Breast epithelium (tissue), 4 donors: ENCODE measurements around the gene CAPZA1. TPM values are rescaled to one million over a fixed set of nuclear protein-coding genes. Genes with fewer than 3 reads are reported as not detected.
"Not testable (repeated sequence)": the region's sequence is repeated elsewhere in the genome, so short reads cannot be mapped to it uniquely, and the experiment has no call there.

Experiments used
- DNase-seq, 2 donors: peaks; one replicate each; pipeline ENCODE4 v3.0.0-alpha.2; 2019; ENCODE audit warnings: low spot score in 2 of 2
- H3K27ac ChIP-seq, 2 donors: fragments of 200-600 bp; sonication (generic) in 1 of 2; one replicate each; pipeline ENCODE4 v1.5.1; 2016 to 2019; ENCODE audit warnings: mild to moderate bottlenecking in 1 of 2
- H3K27me3 ChIP-seq, 2 donors: fragments of 200-600 bp; sonication (generic) in 1 of 2; one replicate each; pipeline versions ENCODE4 v1.5.1 to v1.6.0; 2017 to 2019; ENCODE audit warnings: control low read depth in 1 of 2, mild to moderate bottlenecking in 1 of 2
- H3K36me3 ChIP-seq: fragments of 200-600 bp; one replicate; pipeline ENCODE4 v1.5.1; 2019
- H3K4me1 ChIP-seq, 2 donors: fragments of 200-600 bp; sonication (generic); one replicate each; pipeline ENCODE4 v1.5.1; 2016 to 2019; ENCODE audit warnings: control low read depth in 1 of 2
- H3K4me3 ChIP-seq, 3 donors: fragments of 200-600 bp; sonication (generic); 1 replicate in 2 of 3; 2 replicates in 1 of 3; pipeline ENCODE4 v1.5.1; 2016 to 2019; ENCODE audit warnings: mild to moderate bottlenecking in 3 of 3, moderate library complexity in 2 of 3
- H3K9me3 ChIP-seq, 2 donors: fragments of 200-600 bp; sonication (generic) in 1 of 2; one replicate each; pipeline ENCODE4 v1.5.1; 2016 to 2019; ENCODE audit warnings: control low read depth in 1 of 2
- POLR2A ChIP-seq: fragments of 450-650 bp; IDR thresholded peaks from one replicate; pipeline ENCODE4 v1.6.1; 2016; ENCODE audit warnings: antibody characterized with exemption, mild to moderate bottlenecking, moderate library complexity
- POLR2AphosphoS5 ChIP-seq, 3 donors: sonication (generic); formaldehyde crosslinking; IDR thresholded peaks; one replicate each; pipeline ENCODE4 v1.6.1; 2017; ENCODE audit warnings: antibody characterized with exemption in 3 of 3
- intact Hi-C: fragments of 100-400 bp; cut with DNase I; formaldehyde crosslinking; loops from one replicate; pipeline ENCODE4 v1.15.1; 2023; ENCODE audit warnings: low total_unique reads
- total RNA-seq, 3 donors: library from RNA; depleted of rRNA; stranded (reverse); fragments of >200 nt; gene quantifications; one replicate each; pipeline ENCODE4 v1.1.0, GENCODE V29; 2016
- TF ChIP-seq, protein P1 (sequence below), 3 donors: fragments of 450-650 bp; IDR thresholded peaks; one replicate each; pipeline ENCODE4 v1.5.1; 2016 to 2017; ENCODE audit warnings: antibody characterized with exemption in 3 of 3, mild to moderate bottlenecking in 3 of 3, moderate library complexity in 3 of 3

Gene CAPZA1
- total RNA-seq, 3 donors from 2014 or later, result 139 to 161 (median 142) TPM

DNA sequence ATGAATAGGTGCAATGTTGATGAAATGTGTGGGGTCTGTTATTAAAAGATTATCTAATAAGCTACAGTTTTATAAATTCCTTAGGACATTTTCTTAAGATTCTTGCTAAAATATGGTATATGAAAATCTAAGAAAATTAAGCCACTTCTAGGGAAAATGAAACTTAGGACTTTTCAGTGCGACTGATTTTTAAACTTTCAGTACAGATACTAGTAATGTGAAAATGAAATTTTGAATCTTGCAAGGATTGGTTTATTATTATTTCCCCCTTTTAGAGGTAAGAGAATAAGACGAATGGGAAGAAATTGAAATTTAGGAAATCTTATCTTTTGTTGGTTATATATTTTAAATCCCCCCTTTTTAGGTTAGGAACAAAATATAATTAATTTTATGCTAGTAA, 16.4 kb downstream of the CAPZA1 start:
- TF ChIP-seq POLR2AphosphoS5 (IDR thresholded peaks at IDR 0.05), result no peak
- TF ChIP-seq, protein P1, sequence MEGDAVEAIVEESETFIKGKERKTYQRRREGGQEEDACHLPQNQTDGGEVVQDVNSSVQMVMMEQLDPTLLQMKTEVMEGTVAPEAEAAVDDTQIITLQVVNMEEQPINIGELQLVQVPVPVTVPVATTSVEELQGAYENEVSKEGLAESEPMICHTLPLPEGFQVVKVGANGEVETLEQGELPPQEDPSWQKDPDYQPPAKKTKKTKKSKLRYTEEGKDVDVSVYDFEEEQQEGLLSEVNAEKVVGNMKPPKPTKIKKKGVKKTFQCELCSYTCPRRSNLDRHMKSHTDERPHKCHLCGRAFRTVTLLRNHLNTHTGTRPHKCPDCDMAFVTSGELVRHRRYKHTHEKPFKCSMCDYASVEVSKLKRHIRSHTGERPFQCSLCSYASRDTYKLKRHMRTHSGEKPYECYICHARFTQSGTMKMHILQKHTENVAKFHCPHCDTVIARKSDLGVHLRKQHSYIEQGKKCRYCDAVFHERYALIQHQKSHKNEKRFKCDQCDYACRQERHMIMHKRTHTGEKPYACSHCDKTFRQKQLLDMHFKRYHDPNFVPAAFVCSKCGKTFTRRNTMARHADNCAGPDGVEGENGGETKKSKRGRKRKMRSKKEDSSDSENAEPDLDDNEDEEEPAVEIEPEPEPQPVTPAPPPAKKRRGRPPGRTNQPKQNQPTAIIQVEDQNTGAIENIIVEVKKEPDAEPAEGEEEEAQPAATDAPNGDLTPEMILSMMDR (IDR thresholded peaks at IDR 0.05), result no peak
- no peak for TF ChIP-seq POLR2A
- Histone ChIP-seq H3K4me1 (no peaks in the 10 kb centered on the region), H3K27ac (peak overlapping the region in 1 of 2 donors; percentile 54), H3K27me3 (no peaks in the 10 kb centered on the region), H3K4me3 (no peak overlapping the region), H3K36me3 (no peaks in the 10 kb centered on the region), H3K9me3 (no peaks in the 10 kb centered on the region)
- no peak for DNase-seq
- intact Hi-C loops, result no loop called here

DNA sequence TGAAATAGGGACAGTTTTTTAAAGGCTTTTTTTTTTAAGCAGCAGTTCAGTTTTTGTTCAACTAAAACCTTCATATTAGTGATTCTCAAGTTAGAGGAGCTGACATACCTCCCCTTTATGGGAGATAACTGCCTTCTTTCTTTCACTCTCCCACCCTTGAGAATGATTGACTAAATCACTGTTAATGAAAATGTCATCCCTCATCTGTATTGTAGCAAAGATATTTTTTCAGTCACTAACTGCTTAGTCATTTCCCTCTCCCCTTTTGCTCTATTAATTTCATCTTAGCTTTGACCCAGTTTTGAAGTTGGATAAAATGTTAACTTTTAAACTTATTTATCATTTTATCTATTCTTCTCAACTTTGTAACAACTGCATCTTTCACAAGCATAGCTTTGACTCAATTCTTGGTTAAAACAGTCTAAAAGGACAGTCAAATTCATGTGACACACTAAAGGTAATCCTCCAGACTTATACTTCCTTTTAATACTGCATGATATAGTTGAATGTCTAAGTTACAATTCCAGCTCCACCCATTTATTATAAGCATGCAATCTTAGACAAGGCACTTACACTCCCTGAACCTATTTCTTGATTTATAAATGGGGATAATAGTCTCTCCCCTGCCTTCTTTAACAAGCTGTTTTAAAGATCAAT, 17.1 kb downstream of the CAPZA1 start:
- Histone ChIP-seq H3K36me3 (no peaks in the 10 kb centered on the region), H3K27ac (peak overlapping the region in 1 of 2 donors; percentile 54), H3K27me3 (no peaks in the 10 kb centered on the region), H3K4me3 (no peak overlapping the region), H3K9me3 (no peaks in the 10 kb centered on the region), H3K4me1 (no peaks in the 10 kb centered on the region)
- intact Hi-C loops, result no loop called here
- no peak for DNase-seq
- TF ChIP-seq POLR2A (no peak), POLR2AphosphoS5 (IDR thresholded peaks at IDR 0.05) (no peak)
- TF ChIP-seq, protein P1 (IDR thresholded peaks at IDR 0.05), result no peak

DNA sequence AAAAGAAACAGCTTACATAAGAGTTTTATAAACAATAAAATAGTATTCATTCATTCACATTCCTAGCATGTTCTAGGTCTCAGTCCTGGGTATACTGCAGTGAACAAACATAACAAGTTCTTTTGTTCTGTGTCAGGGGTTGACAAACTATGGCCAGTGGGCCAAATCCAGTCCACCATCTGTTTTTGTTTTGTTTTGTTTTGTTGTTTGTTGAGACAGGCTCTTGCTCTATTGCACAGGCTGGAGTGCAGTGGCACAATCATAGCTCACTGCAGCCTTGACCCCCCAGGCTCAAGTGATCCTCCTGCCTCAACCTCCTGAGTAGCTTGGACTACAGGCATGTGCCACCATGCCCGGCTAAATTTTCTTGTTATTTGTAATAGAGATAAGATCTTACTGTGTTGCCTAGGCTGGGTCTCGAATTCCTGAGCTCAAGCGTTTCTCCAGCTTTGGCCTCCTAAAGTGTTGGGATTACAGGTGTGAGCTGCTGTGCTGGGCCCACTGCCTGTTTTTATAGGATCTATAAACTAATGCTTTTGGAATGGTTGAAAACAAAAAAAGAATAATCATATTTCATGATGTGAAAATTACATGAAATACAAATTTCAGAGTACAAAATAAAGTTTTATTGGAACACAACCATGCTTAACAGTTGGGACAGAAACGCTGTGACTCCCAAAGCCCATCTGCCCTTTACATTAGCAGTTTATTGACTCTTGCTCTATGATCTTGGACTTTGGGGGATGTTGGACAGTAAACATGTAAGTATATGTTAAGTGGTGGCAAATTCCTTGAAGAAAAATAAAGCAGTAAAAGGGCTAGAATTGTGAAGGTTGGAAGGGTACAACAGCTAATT, 17.9 kb downstream of the CAPZA1 start:
- Histone ChIP-seq H3K27me3 (no peaks in the 10 kb centered on the region), H3K4me1 (no peaks in the 10 kb centered on the region), H3K9me3 (no peaks in the 10 kb centered on the region), H3K36me3 (no peaks in the 10 kb centered on the region), H3K4me3 (no peak overlapping the region), H3K27ac (peak overlapping the region; percentile 30 to 54)
- TF ChIP-seq POLR2A (no peak), POLR2AphosphoS5 (IDR thresholded peaks at IDR 0.05) (no peak)
- TF ChIP-seq, protein P1 (IDR thresholded peaks at IDR 0.05), result no peak
- no peak for DNase-seq
- intact Hi-C loops, result no loop called here

DNA sequence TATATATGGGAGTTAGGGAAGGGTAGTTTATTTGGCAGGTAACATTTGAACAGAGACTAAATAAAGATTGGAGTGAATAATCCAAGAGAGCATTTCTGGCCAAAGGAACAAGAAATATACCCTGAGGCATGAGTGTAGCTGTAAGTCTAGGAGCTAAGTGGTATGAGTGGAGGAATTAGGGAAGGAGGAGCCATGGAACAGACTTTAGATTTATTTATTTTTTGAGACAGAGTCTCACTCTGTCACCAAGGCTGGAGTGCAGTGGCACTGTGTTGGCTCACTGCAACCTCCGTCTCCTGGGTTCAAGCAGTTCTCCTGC, 18.4 kb downstream of the CAPZA1 start:
- intact Hi-C loops, result no loop called here
- no peak for DNase-seq
- H3K27me3 ChIP-seq, result no peaks in the 10 kb centered on the region
- no peaks in the 10 kb centered on the region for H3K4me1 ChIP-seq
- TF ChIP-seq POLR2A (no peak), POLR2AphosphoS5 (IDR thresholded peaks at IDR 0.05) (no peak)
- TF ChIP-seq, protein P1 (IDR thresholded peaks at IDR 0.05), result no peak
- H3K9me3 ChIP-seq, result no peaks in the 10 kb centered on the region
- H3K36me3 ChIP-seq, result no peaks in the 10 kb centered on the region
- no peak overlapping the region for H3K4me3 ChIP-seq
- H3K27ac ChIP-seq, result peak overlapping the region; percentile 4 to 30

DNA sequence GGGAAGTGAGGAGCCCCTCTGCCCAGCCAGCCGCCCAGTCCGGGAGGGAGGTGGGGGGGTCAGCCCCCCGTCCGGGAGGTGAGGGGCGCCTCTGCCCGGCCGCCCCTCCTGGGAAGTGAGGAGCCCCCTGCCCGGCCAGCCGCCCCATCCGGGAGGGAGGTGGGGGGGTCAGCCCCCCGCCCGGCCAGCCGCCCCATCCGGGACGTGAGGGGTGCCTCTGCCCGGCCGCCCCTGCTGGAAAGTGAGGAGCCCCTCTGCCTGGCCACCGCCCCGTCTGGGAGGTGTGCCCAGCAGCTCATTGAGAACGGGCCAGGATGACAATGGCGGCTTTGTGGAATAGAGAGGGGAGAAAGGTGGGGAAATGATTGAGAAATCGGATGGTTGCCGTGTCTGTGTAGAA, 20.8 kb downstream of the CAPZA1 start:
- Histone ChIP-seq H3K4me3 (peak overlapping the region in 2 of 3 donors; percentile 34 to 52), H3K27ac (peak overlapping the region; percentile 56 to 58)
- H3K9me3 ChIP-seq, H3K36me3 ChIP-seq, DNase-seq, H3K4me1 ChIP-seq, H3K27me3 ChIP-seq, intact Hi-C loops: not testable (repeated sequence)
